Activated T-helper 2 cell treated with anti-CD3 and anti-CD28 coated beads, Interferon-gamma antibody, Interleukin-2, Interleukin-4, amounts not matched to agents 10 μg/mL and 5 μg/mL and 100 μg/mL, durations not matched to agents 14 hours and 24 hours and 36 hours (primary cell): ENCODE results near the gene BHLHE41. TPM values are rescaled to one million over a fixed set of nuclear protein-coding genes. Genes with fewer than 3 reads are reported as not detected.

Experiments used
- total RNA-seq: library from RNA; stranded (reverse); gene quantifications from 2 replicates; pipeline ENCODE4 v1.2.3, GENCODE V29; 2022

BHLHE41 gene
- total RNA-seq, 1 donor from 2014 or later = not detected

Other genes with a start within 250 kb of the BHLHE41 start
- gene RASSF8, start 166.4 kb downstream of the BHLHE41 start, total RNA-seq = 0.16 and 0.28 TPM in 2 replicates
- gene SSPN, start 70.5 kb upstream of the BHLHE41 start, total RNA-seq = not detected in 2 replicates